IgD-negative memory B cell (primary cell): Measurements from ENCODE around the gene TRPC4. TPM values are rescaled to one million over a fixed set of nuclear protein-coding genes. Genes with fewer than 3 reads are reported as not detected.
"Not testable (repeated sequence)": the region's sequence is repeated elsewhere in the genome, so short reads cannot be mapped to it uniquely, and the experiment has no call there.

Experiments used
- H3K27ac Mint-ChIP-seq, 3 donors: one replicate each; pipeline ENCODE4 v1.8.0; 2020 to 2022; ENCODE audit warnings: mild to moderate bottlenecking in 3 of 3, mixed read lengths in 3 of 3, moderate library complexity in 1 of 3
- H3K27me3 Mint-ChIP-seq: one replicate; pipeline ENCODE4 v1.8.0; 2021; ENCODE audit warnings: mixed read lengths
- H3K36me3 Mint-ChIP-seq: one replicate; pipeline ENCODE4 v1.8.0; 2020; ENCODE audit warnings: mild to moderate bottlenecking, mixed read lengths
- H3K4me1 Mint-ChIP-seq, 3 donors: one replicate each; pipeline ENCODE4 v1.8.0; 2020 to 2022; ENCODE audit warnings: mixed read lengths in 3 of 3, mild to moderate bottlenecking in 1 of 3
- H3K4me3 Mint-ChIP-seq, 4 donors: one replicate each; pipeline ENCODE4 v1.8.0; 2020 to 2022; ENCODE audit warnings: mild to moderate bottlenecking in 4 of 4, mixed read lengths in 4 of 4, moderate library complexity in 3 of 4
- H3K9me3 Mint-ChIP-seq, 3 donors: one replicate each; pipeline ENCODE4 v1.8.0; 2020 to 2021; ENCODE audit warnings: mixed read lengths in 3 of 3, mild to moderate bottlenecking in 1 of 3
- polyA plus RNA-seq: library from polyadenylated mRNA; unstranded; fragments of 300-500 nt; fragmentation: Illumina TruSeq; gene quantifications from one replicate; pipeline ENCODE4 v1.2.3, GENCODE V29; 2021

Gene TRPC4
- polyA plus RNA-seq, 1 donor from 2014 or later: not detected

- Mint-ChIP-seq H3K27ac (no peak overlapping the region), H3K4me1 (no peaks in the 10 kb centered on the region), H3K9me3 (peaks cover 0 to 2% (median 0%) of the 10 kb centered on the region in 3 donors), H3K4me3 (no peak overlapping the region), H3K27me3 (no peaks in the 10 kb centered on the region), H3K36me3 (no peaks in the 10 kb centered on the region)
Measured at GRCh38 chr13:37599519-37599918, 270.1 kb downstream of the TRPC4 start.

- Mint-ChIP-seq H3K36me3 (no peaks in the 10 kb centered on the region), H3K27ac (no peak within 1 kb of the TSS), H3K4me3 (no peak within 1 kb of the TSS), H3K27me3 (no peaks in the 10 kb centered on the region), H3K4me1 (no peaks in the 10 kb centered on the region), H3K9me3 (peaks cover 0 to 2% (median 0%) of the 10 kb centered on the region in 3 donors)
Measured at GRCh38 chr13:37598597-37598996, 271.0 kb downstream of the TRPC4 start, which contains the start of gene POSTN. Gene POSTN, minus strand, starts transcription at chr13:37598768. Its CDS starts 42 bp downstream, at chr13:37598726.

GRCh38 chr13:37597477-37598025 is 272.0 kb downstream of the TRPC4 start:
- no peaks in the 10 kb centered on the region for H3K36me3 Mint-ChIP-seq
- H3K4me1 Mint-ChIP-seq: no peaks in the 10 kb centered on the region
- H3K27me3 Mint-ChIP-seq: no peaks in the 10 kb centered on the region
- H3K4me3 Mint-ChIP-seq: no peak overlapping the region
- H3K27ac Mint-ChIP-seq: no peak overlapping the region
- H3K9me3 Mint-ChIP-seq: peaks cover 0 to 2% (median 0%) of the 10 kb centered on the region in 3 donors

- Mint-ChIP-seq H3K27ac (no peak overlapping the region), H3K27me3 (no peaks in the 10 kb centered on the region), H3K4me3 (no peak overlapping the region), H3K36me3 (no peaks in the 10 kb centered on the region), H3K4me1 (no peaks in the 10 kb centered on the region), H3K9me3 (peaks cover 0 to 2% (median 0%) of the 10 kb centered on the region in 3 donors)
Measured at GRCh38 chr13:37596805-37597204, 272.8 kb downstream of the TRPC4 start.

GRCh38 chr13:37595162-37595561 is 274.4 kb downstream of the TRPC4 start:
- Mint-ChIP-seq H3K9me3 (peaks cover 0 to 2% (median 0%) of the 10 kb centered on the region in 3 donors), H3K27ac (no peak overlapping the region), H3K4me3 (no peak overlapping the region)

GRCh38 chr13:37594550-37594949 is 275.0 kb downstream of the TRPC4 start:
- no peaks in the 10 kb centered on the region for H3K27me3 Mint-ChIP-seq
- no peaks in the 10 kb centered on the region for H3K36me3 Mint-ChIP-seq
- no peaks in the 10 kb centered on the region for H3K4me1 Mint-ChIP-seq
- peaks cover 0 to 2% (median 0%) of the 10 kb centered on the region in 3 donors for H3K9me3 Mint-ChIP-seq
- H3K4me3 Mint-ChIP-seq: no peak overlapping the region
- no peak overlapping the region for H3K27ac Mint-ChIP-seq

More at GRCh38 chr13:37595162-37595561, 274.4 kb downstream of the TRPC4 start:
- no peaks in the 10 kb centered on the region for H3K27me3 Mint-ChIP-seq
- H3K4me1 Mint-ChIP-seq: no peaks in the 10 kb centered on the region
- no peaks in the 10 kb centered on the region for H3K36me3 Mint-ChIP-seq

- not testable (repeated sequence) for H3K27ac Mint-ChIP-seq, H3K27me3 Mint-ChIP-seq, H3K4me1 Mint-ChIP-seq, H3K9me3 Mint-ChIP-seq, H3K36me3 Mint-ChIP-seq, H3K4me3 Mint-ChIP-seq
Measured at GRCh38 chr13:37589381-37589780, 280.2 kb downstream of the TRPC4 start.

GRCh38 chr13:37587236-37587635 is 282.3 kb downstream of the TRPC4 start:
- no peak overlapping the region for H3K27ac Mint-ChIP-seq
- no peaks in the 10 kb centered on the region for H3K4me1 Mint-ChIP-seq
- no peaks in the 10 kb centered on the region for H3K27me3 Mint-ChIP-seq
- H3K4me3 Mint-ChIP-seq: no peak overlapping the region
- peaks cover 1% of the 10 kb centered on the region for H3K36me3 Mint-ChIP-seq
- H3K9me3 Mint-ChIP-seq: peaks cover 0 to 4% (median 0%) of the 10 kb centered on the region in 3 donors
